GM13976 (cell line): Measurements from ENCODE around the gene RUNX2.

Source experiments
- DNase-seq: peaks from one replicate; pipeline ENCODE4 v3.0.0; 2012; ENCODE audit warnings: low spot score
- CTCF ChIP-seq: IDR thresholded peaks from 2 replicates; pipeline ENCODE4 v1.5.1; 2012; ENCODE audit warnings: borderline replicate concordance, mild to moderate bottlenecking; ENCODE audit not compliant: insufficient read depth; ENCODE audit errors: extremely low read depth, missing control alignments, control extremely low read depth
- in situ Hi-C: fragments of 300-500 bp; cut with MboI; formaldehyde crosslinking; loops from one replicate; pipeline ENCODE4 v1.12.0; 2022; ENCODE audit warnings: low sequenced_read_pairs, mixed read lengths, inconsistent platforms; ENCODE audit not compliant: unreplicated experiment

The RUNX2 gene

GRCh38 chr6:45491048-45491735 lies 163.1 kb downstream of the RUNX2 start:
- no peak for TF ChIP-seq CTCF

GRCh38 chr6:45491874-45492273 lies 163.7 kb downstream of the RUNX2 start:
- in situ Hi-C loops: no loop called here
- no peak for DNase-seq
- no peak for TF ChIP-seq CTCF

More at GRCh38 chr6:45491048-45491735, 163.1 kb downstream of the RUNX2 start:
- DNase-seq: no peak
- in situ Hi-C loops: no loop called here

- no peak for DNase-seq
- in situ Hi-C loops: no loop called here
- no peak for TF ChIP-seq CTCF
Measured at GRCh38 chr6:45493761-45494160, 165.6 kb downstream of the RUNX2 start.

- DNase-seq: no peak
Measured at GRCh38 chr6:45494416-45495135, 166.4 kb downstream of the RUNX2 start.

GRCh38 chr6:45495429-45496084 lies 167.4 kb downstream of the RUNX2 start:
- no peak for DNase-seq
- in situ Hi-C loops: no loop called here
- no peak for TF ChIP-seq CTCF

More at GRCh38 chr6:45494416-45495135, 166.4 kb downstream of the RUNX2 start:
- in situ Hi-C loops: no loop called here
- no peak for TF ChIP-seq CTCF

GRCh38 chr6:45496085-45496433 lies 167.9 kb downstream of the RUNX2 start:
- no peak for DNase-seq
- in situ Hi-C loops: no loop called here
- TF ChIP-seq CTCF: no peak
